Measurements from ENCODE around the gene FILIP1L.

Gene FILIP1L

GRCh38 chr3:99915906-99916432 is 198.3 kb downstream of the FILIP1L start:
- DNase-seq = no peak

- no peak for DNase-seq
Observed at GRCh38 chr3:99911433-99911832, 202.9 kb downstream of the FILIP1L start.

- no peak for DNase-seq
Observed at GRCh38 chr3:99910752-99911290, 203.5 kb downstream of the FILIP1L start.

DNA sequence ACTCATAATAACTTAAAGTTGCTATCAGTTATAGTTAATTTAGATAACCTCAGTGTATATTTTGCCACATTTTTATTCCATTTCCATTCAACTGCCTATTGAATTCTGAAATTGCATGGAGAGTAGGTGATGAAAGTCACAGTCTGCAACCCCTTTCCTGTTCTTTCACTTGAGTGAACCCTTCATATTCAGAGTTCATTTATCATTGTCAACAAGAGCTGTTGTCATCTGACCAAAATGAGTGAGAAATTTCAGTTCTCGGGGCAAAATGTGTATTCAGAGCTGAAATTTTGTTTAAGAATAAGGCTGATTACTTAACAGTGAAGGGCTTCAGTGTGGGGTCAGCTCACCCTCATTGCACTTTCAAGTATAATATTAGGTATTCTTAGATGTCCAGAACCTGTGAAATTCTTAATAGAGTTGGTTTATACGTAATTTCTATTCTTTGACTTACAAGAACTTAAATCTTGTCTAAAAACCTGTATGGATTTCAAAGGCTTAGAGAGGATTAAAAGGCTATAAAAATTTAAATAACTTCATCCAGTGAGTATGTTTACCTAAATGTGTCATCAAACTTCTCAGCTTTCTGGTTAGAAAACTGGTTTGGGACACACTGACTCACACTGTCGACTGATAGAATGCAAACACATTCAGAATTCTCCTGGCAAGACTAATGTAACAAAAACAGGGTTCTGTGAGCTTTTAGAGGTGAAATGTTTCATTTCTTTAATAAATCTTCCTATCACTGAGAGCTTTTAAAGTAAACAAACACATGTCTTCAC is 204.4 kb downstream of the FILIP1L start:
- no peak for DNase-seq

DNA sequence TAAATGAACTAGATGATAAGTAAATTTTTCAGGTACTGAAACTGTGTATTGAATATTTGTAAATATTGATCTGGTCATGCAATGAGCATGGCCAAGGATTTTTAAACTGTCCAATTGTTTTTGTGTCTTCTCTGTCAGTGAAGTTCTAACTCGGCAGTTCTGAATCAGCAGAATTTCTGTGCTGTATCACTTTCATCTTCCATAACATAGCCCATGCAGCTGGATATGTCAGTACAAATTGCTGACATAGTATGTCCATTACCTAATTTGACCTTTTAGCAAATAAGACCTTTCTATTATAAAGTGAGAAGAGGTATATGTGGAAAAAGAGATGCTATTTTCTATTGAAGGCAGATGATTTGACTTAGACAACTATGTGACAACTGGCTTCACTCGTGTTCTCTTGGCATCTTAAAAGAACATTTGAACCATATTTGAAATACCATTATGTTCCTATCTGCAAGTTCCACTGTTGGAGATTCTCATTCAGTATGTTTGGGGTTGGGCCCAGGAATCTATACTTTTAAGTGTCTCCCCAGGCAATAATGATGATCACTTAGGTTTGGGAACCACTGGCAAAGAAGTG is 206.2 kb downstream of the FILIP1L start:
- no peak for DNase-seq

DNA sequence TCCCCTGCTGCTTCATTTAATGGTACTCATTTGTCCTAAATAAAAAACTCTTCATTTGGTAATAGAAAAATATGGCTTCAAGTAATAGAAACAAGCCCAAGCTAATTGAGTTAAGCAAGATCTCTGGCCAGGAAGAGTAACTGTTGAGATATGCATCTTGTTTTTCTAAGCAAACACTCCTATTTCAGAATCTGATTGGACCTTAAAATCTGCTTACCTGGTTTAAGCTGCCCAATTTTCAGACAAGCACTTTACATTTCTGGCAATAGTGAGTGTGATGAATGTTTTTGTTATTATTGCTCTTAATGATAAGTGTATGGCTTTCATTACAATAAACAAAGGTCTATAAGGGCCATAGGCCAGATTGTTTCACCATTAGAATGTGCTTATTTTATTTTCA is 210.4 kb downstream of the FILIP1L start:
- DNase-seq = no peak

DNA sequence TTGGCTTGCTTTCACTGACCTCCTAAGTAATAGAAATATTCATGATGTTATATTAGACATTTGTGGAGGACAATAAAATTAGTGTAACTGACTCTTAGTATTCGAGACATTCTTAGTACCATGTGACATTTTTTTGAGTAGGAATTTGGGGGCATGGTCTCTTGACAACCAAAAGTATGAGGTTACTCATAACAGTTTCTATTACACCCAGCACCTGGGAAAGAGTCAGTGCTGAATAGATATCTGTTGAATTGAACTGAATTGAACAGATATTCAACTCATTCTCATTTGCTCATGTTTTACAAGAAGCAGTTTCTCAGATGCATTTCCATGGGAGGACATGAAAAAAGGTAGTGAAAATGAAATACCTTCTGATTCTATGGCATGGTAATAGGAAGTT is 212.2 kb downstream of the FILIP1L start:
- no peak for DNase-seq

- no peak for DNase-seq
Observed at GRCh38 chr3:99901200-99901926, 212.9 kb downstream of the FILIP1L start.

DNA sequence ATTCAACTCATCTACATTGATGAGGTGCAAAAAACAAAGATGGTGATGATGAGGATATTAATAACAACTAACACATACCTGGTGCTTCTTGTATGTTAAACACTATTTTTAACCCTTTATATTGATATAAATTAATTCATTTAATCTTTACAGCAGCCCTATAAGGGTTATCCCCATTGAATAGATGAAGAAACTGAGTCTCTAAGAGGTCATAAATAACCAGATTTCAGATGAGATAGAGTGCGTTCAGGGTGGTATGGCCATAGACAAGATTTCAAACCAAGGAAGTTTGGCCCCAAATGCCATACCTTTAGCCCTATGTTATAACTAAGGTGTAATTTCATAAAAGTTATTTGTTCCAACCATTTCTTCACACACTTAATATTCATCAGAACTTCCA is 214.1 kb downstream of the FILIP1L start:
- no peak for DNase-seq

DNA sequence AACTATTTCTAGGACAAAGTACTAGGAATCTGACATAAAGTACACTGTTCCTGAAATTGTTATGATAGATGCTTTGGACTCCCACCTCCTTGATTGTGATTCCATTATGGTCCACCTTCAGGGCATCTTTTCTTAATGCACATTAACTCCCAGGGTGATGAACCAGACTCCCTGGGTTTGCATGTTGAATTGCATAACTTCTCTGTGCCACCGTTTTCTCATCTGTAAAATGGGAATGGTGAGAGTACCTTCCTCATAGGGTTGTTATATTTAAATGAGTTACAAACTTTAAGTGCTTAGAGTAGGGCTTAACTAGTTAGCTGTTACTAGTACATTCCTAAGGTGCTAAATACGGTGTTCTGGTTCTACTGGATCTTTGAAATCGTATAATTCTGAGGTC is 214.7 kb downstream of the FILIP1L start:
- no peak for DNase-seq

DNA sequence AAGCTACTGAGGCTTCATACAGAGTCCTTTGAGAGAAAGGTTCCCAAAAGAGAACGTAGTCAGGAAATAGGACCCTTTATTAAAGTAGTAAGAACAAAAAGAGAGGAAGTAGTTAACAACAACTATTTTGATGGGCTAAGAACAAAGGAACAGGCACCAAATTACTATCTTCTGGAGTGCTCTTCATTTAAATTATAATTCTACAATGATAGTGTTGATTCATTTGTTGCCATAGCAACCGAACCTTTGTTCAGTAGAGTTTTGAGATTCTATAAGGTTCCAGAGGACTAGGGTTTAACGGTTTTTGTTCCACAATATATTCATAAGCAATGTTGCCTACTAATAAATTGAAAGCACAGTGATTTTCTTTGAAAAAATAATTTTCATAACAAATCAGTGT is 217.8 kb downstream of the FILIP1L start:
- no peak for DNase-seq

DNA sequence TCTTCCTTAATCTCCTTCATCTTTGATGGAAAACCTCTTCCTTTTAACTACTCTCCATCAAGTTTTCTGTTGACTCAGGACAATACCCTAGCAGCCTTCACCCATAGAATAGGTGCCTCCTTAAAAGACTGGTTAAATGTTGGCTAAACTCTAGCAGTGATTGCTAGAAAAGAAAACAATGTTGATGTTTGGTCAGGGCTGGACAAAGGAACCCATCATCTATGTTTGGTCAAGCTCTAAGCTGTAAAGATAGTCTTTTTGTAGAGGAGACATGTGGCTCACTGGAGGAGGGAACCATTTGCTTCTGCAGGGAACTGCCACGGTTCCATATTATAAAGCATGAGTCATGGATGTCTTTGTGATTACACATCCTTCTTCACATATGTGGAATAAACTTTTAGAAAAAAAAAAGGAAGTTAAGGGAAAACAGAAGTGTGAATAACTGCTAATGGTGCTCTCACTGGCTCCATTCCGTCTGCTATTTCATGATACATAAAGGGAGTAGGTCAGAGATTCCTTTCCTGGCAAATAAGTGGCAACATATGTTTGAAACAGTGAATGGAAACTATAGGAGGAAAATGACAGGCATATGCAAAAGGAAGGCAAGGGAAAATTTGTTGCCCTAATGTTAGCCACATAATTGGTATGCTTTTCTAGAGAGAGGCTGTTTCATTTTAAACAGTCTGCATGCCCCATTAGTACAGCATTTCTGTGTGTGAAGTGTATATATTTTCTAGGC is 218.4 kb downstream of the FILIP1L start:
- no peak for DNase-seq

DNA sequence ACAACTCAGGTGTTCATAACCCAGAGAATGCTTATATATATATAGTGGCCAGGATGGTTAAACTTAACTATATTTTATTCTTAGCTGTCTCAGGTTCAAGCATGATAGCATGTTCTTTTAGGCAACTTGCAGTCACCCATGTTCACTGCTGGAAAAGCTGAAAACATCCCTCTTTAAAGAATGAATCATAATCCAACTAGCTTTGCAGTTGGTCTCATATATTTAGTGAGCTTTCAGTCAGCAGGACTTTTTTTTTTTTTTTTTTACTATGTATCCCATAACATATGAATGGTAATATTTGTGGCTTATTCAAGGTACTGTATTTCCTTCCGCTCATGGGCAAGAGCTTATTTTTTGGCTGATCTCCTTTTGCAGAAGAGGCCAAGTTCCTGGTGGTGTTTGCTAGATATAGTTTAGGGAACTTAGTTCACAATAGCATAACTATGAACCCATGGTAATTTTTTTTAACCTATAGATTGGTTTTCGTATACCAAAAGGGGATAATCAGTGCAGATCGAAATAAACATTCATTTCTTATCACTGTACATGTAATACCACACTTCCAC is 219.1 kb downstream of the FILIP1L start:
- DNase-seq = no peak

- no peak for DNase-seq
Observed at GRCh38 chr3:99892332-99892731, 222.0 kb downstream of the FILIP1L start.

DNA sequence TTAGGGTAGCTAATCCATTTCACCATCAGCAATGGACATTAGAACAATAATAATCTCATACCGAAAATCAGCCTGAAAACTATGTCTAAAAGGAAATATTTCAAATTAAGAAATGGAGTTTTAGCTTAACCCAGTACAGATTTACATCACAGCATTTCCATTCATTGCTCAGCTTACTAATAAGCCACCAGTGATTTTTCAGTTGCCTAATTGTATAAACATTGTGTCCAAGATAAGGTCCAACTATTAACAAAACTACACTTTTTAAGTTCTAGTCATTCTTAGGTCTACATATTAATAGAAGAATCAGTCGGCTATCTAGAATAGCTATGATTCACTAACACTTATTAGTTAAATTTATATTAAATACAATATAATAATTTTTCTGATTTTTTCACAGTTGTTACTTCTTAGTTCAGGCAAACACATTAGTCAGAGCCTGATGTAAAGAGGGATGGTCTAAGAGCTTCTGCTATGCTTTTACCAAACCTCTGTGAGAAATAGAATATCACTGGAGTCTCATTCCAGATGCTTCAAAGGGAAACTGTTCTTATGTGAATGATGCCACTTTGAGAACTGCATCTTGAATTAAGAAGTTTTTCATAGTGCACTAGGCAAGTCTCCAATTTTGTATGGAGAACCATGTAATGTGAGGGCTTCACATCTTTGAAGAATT is 222.6 kb downstream of the FILIP1L start:
- DNase-seq = no peak

GRCh38 chr3:99885851-99886250 is 228.4 kb downstream of the FILIP1L start:
- no peak for DNase-seq

DNA sequence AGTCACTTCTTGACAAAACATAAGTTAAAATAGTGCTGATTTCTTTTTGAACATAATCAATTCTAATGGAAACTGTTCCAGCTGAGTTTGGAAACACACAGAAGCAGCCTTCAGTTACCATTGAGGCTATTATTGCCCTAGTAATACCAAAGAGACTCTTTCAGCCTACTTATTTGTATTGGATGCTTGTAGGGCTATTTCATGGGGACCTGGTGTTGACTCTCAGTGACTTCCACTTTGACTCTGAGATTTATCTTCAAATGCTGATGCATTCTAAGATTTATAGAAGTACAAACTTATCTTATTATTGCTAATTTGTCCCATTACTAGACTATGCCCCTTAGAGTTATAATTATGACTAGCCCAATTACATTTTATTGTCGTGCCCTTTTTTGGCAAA is 229.2 kb downstream of the FILIP1L start:
- no peak for DNase-seq

GRCh38 chr3:99884484-99884883 is 229.8 kb downstream of the FILIP1L start:
- DNase-seq = no peak

GRCh38 chr3:99883693-99884092 is 230.6 kb downstream of the FILIP1L start:
- no peak for DNase-seq

DNA sequence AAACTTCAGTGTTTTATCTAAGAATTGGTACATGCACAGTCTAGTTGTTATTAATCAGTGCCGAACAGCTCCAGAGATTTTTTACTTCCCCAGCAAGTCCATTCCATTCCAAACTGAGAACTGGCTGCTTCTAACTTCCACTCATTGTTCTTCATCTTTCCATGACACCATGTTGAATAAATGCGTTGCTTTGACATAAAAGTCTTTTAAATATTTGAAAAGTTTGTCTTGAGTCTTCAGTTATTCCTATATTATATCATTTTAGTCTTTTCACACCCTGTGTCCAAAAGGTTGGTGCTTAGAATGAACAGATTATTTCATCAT is 231.2 kb downstream of the FILIP1L start:
- no peak for DNase-seq

GRCh38 chr3:99882436-99883137 is 231.7 kb downstream of the FILIP1L start:
- DNase-seq = no peak

Data from midbrain (tissue), 1 donor.